NCI-H460 (cell line): ENCODE results near the gene KRTAP4-1. TPM values are rescaled to one million over a fixed set of nuclear protein-coding genes. Genes with fewer than 3 reads are reported as not detected.
"Not testable (repeated sequence)": the region's sequence is repeated elsewhere in the genome, so short reads cannot be mapped to it uniquely, and the experiment has no call there.

ENCODE experiments used
- DNase-seq: peaks from one replicate; pipeline ENCODE4 v3.0.0-alpha.2; 2016; ENCODE audit warnings: low read depth; ENCODE audit errors: extremely low read depth
- total RNA-seq: library from RNA; depleted of rRNA; stranded (reverse); fragments of >200 nt; shearing (Covaris generic); gene quantifications from 2 replicates; pipeline ENCODE4 v1.2.3, GENCODE V29; 2014

The KRTAP4-1 gene
- total RNA-seq, 1 experiment from 2014 or later = 0.17 TPM

GRCh38 chr17:41176744-41177387, 7.8 kb downstream of the KRTAP4-1 start:
- no peak for DNase-seq

- no peak for DNase-seq
Observed at GRCh38 chr17:41171886-41172285, 12.8 kb downstream of the KRTAP4-1 start.

GRCh38 chr17:41168121-41168520, 16.6 kb downstream of the KRTAP4-1 start, which contains the start of gene KRTAP4-3:
Gene KRTAP4-3 (minus strand): TSS chr17:41168221. CDS start chr17:41168172, 49 bp downstream.
- no peak for DNase-seq

- no peak for DNase-seq
Observed at GRCh38 chr17:41167561-41167960, 17.1 kb downstream of the KRTAP4-1 start.

GRCh38 chr17:41163828-41164227, 20.9 kb downstream of the KRTAP4-1 start:
- DNase-seq = no peak

- no peak for DNase-seq
Observed at GRCh38 chr17:41160648-41161047, 24.1 kb downstream of the KRTAP4-1 start, which contains the start of gene KRTAP4-4. Gene KRTAP4-4 (minus strand): TSS chr17:41160748. CDS start chr17:41160691, 57 bp downstream.

- DNase-seq = not testable (repeated sequence)
Observed at GRCh38 chr17:41160190-41160589, 24.5 kb downstream of the KRTAP4-1 start.

GRCh38 chr17:41153856-41154255, 30.9 kb downstream of the KRTAP4-1 start:
- no peak for DNase-seq

GRCh38 chr17:41151525-41151924, 33.2 kb downstream of the KRTAP4-1 start:
- no peak for DNase-seq

- DNase-seq = no peak
Observed at GRCh38 chr17:41150026-41150425, 34.7 kb downstream of the KRTAP4-1 start.

- no peak for DNase-seq
Observed at GRCh38 chr17:41149652-41149985, 35.1 kb downstream of the KRTAP4-1 start, which contains the start of gene KRTAP4-5. Gene KRTAP4-5 (minus strand): TSS chr17:41149825. CDS start chr17:41149767, 58 bp downstream.

- DNase-seq = not testable (repeated sequence)
Observed at GRCh38 chr17:41148971-41149651, 35.6 kb downstream of the KRTAP4-1 start.

- no peak for DNase-seq
Observed at GRCh38 chr17:41147531-41148204, 37.0 kb downstream of the KRTAP4-1 start.

- no peak for DNase-seq
Observed at GRCh38 chr17:41145261-41145660, 39.5 kb downstream of the KRTAP4-1 start.

GRCh38 chr17:41144846-41145245, 39.9 kb downstream of the KRTAP4-1 start:
- no peak for DNase-seq

- DNase-seq = no peak
Observed at GRCh38 chr17:41141361-41141760, 43.4 kb downstream of the KRTAP4-1 start.

- no peak for DNase-seq
Observed at GRCh38 chr17:41140360-41141131, 44.2 kb downstream of the KRTAP4-1 start, which contains the start of gene KRTAP4-6. Gene KRTAP4-6 (minus strand): TSS chr17:41140544. CDS start chr17:41140487, 57 bp downstream.

- not testable (repeated sequence) for DNase-seq
Observed at GRCh38 chr17:41139865-41140264, 44.8 kb downstream of the KRTAP4-1 start.
